GM23338 (cell line): ENCODE results near the gene SPAG16.

Experiments
- CTCF ChIP-seq, 2 experiments: fragments of 200-600 bp in 1 of 2; sonication (generic) in 1 of 2; conservative IDR thresholded peaks; 2 replicates each; pipeline versions ENCODE4 v1.5.1 to v1.6.1; 2016 to 2017; ENCODE audit warnings: antibody characterized with exemption in 2 of 2, low read depth in 2 of 2, mild to moderate bottlenecking in 2 of 2, moderate library complexity in 1 of 2
- POLR2AphosphoS5 ChIP-seq: IDR thresholded peaks from 2 replicates; pipeline ENCODE4 v1.6.1; 2016; ENCODE audit warnings: antibody characterized with exemption, low read depth
- REST ChIP-seq: IDR thresholded peaks from one replicate; pipeline ENCODE4 v1.6.1; 2018; ENCODE audit warnings: antibody characterized with exemption; ENCODE audit not compliant: unreplicated experiment

- TF ChIP-seq CTCF (conservative IDR thresholded peaks at IDR 0.05; ENCODE audit: low read depth in 2 of 2), result no peak
- TF ChIP-seq POLR2AphosphoS5, result no peak
- no peak for TF ChIP-seq REST
Measured at GRCh38 chr2:214066862-214067261, 782.6 kb downstream of the SPAG16 start.
